Endothelial cell of umbilical vein (primary cell): ENCODE results near the gene ENC1.

Source experiments
- EZH2 ChIP-seq: IDR thresholded peaks from 2 replicates; pipeline ENCODE4 v1.6.1; 2012; ENCODE audit warnings: borderline replicate concordance, low read depth, mild to moderate bottlenecking, moderate library complexity, low read length, inconsistent platforms; ENCODE audit not compliant: severe bottlenecking
- FOS ChIP-seq: IDR thresholded peaks from 2 replicates; pipeline ENCODE4 v1.6.1; 2011; ENCODE audit warnings: mild to moderate bottlenecking, low read length, moderate library complexity, borderline replicate concordance; ENCODE audit not compliant: insufficient read depth
- MAX ChIP-seq: IDR thresholded peaks from 2 replicates; pipeline ENCODE4 v1.6.1; 2011; ENCODE audit not compliant: insufficient read depth, insufficient read length
- MYC ChIP-seq: IDR thresholded peaks from one replicate; pipeline ENCODE4 v1.6.1; 2011; ENCODE audit warnings: mild to moderate bottlenecking, low read depth, low read length
- POLR2A ChIP-seq: IDR thresholded peaks from 2 replicates; pipeline ENCODE4 v1.6.1; 2012; ENCODE audit warnings: low read depth, mild to moderate bottlenecking, control low read depth, low read length
- TF ChIP-seq, protein P1 (sequence below), 2 donors: IDR thresholded peaks; 1 replicate in 1 of 2; 2 replicates in 1 of 2; pipeline ENCODE4 v1.5.1; 2011; ENCODE audit warnings: low read length in 2 of 2, mild to moderate bottlenecking in 2 of 2, moderate library complexity in 2 of 2, control low read depth in 1 of 2, inconsistent platforms in 1 of 2, low read depth in 1 of 2; ENCODE audit not compliant: insufficient read depth in 1 of 2; ENCODE audit errors: extremely low read depth in 1 of 2

DNA sequence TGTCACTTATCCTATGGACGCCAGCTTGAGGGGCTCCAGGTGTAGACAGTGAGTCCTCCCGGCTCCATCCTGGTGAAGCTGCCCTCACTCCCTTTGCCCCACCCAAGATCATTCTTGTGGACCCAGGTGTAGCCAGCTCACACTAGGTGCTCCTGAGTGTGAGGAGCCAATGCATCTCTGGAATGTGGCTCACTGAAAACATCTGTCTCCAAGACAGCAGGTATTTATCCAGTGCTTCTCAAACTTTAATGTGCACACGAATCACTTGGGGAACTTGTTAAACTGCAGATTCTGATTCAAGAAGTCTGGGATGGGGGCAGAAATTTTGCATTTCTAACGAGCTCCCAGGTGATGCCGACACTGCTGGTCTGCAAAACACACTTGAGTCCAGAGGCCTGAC, 13.5 kb upstream of the ENC1 start:
- TF ChIP-seq POLR2A (no peak), EZH2 (no peak), MAX (no peak), MYC (no peak), FOS (no peak)
- TF ChIP-seq, protein P1, sequence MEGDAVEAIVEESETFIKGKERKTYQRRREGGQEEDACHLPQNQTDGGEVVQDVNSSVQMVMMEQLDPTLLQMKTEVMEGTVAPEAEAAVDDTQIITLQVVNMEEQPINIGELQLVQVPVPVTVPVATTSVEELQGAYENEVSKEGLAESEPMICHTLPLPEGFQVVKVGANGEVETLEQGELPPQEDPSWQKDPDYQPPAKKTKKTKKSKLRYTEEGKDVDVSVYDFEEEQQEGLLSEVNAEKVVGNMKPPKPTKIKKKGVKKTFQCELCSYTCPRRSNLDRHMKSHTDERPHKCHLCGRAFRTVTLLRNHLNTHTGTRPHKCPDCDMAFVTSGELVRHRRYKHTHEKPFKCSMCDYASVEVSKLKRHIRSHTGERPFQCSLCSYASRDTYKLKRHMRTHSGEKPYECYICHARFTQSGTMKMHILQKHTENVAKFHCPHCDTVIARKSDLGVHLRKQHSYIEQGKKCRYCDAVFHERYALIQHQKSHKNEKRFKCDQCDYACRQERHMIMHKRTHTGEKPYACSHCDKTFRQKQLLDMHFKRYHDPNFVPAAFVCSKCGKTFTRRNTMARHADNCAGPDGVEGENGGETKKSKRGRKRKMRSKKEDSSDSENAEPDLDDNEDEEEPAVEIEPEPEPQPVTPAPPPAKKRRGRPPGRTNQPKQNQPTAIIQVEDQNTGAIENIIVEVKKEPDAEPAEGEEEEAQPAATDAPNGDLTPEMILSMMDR (IDR thresholded peaks at IDR 0.05; ENCODE audit: extremely low read depth in 1 of 2, insufficient read depth in 1 of 2, low read depth in 1 of 2, low read length in 2 of 2): no peak
